DND-41 (cell line): ENCODE results near the gene GPX3.
A peak's percentile ranks its signal among the peaks of the same experiment; 100 is the strongest.

Experiments used
- ATAC-seq: fragments of 200-7000 bp; cut with Tn5 transposase; 3 replicates; pipeline ENCODE4 v1.9.1; 2021; ENCODE audit warnings: low read depth; ENCODE audit not compliant: insufficient read depth
- DNase-seq: peaks from one replicate; pipeline ENCODE4 v3.0.0-alpha.2; 2020
- H2AFZ ChIP-seq: 2 replicates; pipeline ENCODE4 v1.6.0; 2012; ENCODE audit warnings: low read depth, low read length
- H3K27ac ChIP-seq: 2 replicates; pipeline ENCODE4 v1.5.1; 2012; ENCODE audit warnings: low read length, inconsistent platforms
- H3K27me3 ChIP-seq: fragments of 200-600 bp; sonication (generic); 2 replicates; pipeline ENCODE4 v1.6.0; 2012; ENCODE audit warnings: low read length, mild to moderate bottlenecking, inconsistent platforms; ENCODE audit not compliant: insufficient read depth, poor library complexity
- H3K36me3 ChIP-seq: 2 replicates; pipeline ENCODE4 v1.5.1; 2012; ENCODE audit warnings: low read length, inconsistent platforms; ENCODE audit not compliant: insufficient read depth
- H3K4me1 ChIP-seq: 2 replicates; pipeline ENCODE4 v1.5.1; 2012; ENCODE audit warnings: mild to moderate bottlenecking, low read length; ENCODE audit not compliant: insufficient read depth
- H3K4me2 ChIP-seq: 2 replicates; pipeline ENCODE4 v1.6.0; 2012; ENCODE audit warnings: mild to moderate bottlenecking, moderate library complexity, low read length, inconsistent platforms; ENCODE audit not compliant: insufficient read depth
- H3K4me3 ChIP-seq, 2 experiments: fragments of 200-600 bp in 1 of 2; shearing (Covaris generic) in 1 of 2; 2 replicates each; pipeline ENCODE4 v1.5.1; 2012 to 2016; ENCODE audit warnings: inconsistent platforms in 2 of 2, low read length in 2 of 2, mild to moderate bottlenecking in 2 of 2, low read depth in 1 of 2, moderate library complexity in 1 of 2
- H3K79me2 ChIP-seq: 2 replicates; pipeline ENCODE4 v1.6.0; 2012; ENCODE audit warnings: low read length, inconsistent platforms; ENCODE audit not compliant: insufficient read depth
- H3K9ac ChIP-seq: 2 replicates; pipeline ENCODE4 v1.6.0; 2012; ENCODE audit warnings: low read depth, mild to moderate bottlenecking, inconsistent platforms, low read length, moderate library complexity
- H3K9me3 ChIP-seq: 2 replicates; pipeline ENCODE4 v1.5.1; 2012; ENCODE audit warnings: low read length, moderate library complexity, mild to moderate bottlenecking, inconsistent platforms; ENCODE audit not compliant: insufficient read depth, severe bottlenecking
- H4K20me1 ChIP-seq: 2 replicates; pipeline ENCODE4 v1.6.0; 2012; ENCODE audit warnings: low read length; ENCODE audit not compliant: insufficient read depth
- CTCF ChIP-seq: IDR thresholded peaks from 2 replicates; pipeline ENCODE4 v1.5.1; 2012; ENCODE audit warnings: borderline replicate concordance, low read length, moderate library complexity, mild to moderate bottlenecking; ENCODE audit not compliant: poor library complexity, severe bottlenecking; ENCODE audit errors: extremely low read depth
- EZH2 ChIP-seq: IDR thresholded peaks from 3 replicates; pipeline ENCODE4 v1.6.1; 2012; ENCODE audit warnings: borderline replicate concordance, low read depth, mild to moderate bottlenecking, moderate library complexity, low read length, inconsistent platforms; ENCODE audit not compliant: severe bottlenecking

GPX3 gene

GRCh38 chr5:151058891-151059489 is 38.6 kb downstream of the GPX3 start:
- Histone ChIP-seq H3K36me3 (peaks cover 97% of the 10 kb centered on the region), H3K27ac (no peak overlapping the region), H3K4me3 (no peak overlapping the region), H3K9ac (no peak overlapping the region), H2AFZ (no peak overlapping the region), H3K27me3 (no peaks in the 10 kb centered on the region), H3K4me1 (no peaks in the 10 kb centered on the region), H3K4me2 (no peak overlapping the region), H3K9me3 (no peaks in the 10 kb centered on the region), H4K20me1 (peaks cover 21% of the 10 kb centered on the region), H3K79me2 (peaks cover 5% of the 10 kb centered on the region)
- ATAC-seq = peak; percentile 31; the same call in 2 of the 3 replicates
- TF ChIP-seq EZH2 (no peak), CTCF (no peak)
- DNase-seq = no peak

GRCh38 chr5:151060742-151061141 is 40.4 kb downstream of the GPX3 start:
- no peak overlapping the region for H3K4me2 ChIP-seq
- ATAC-seq (no peak), DNase-seq (no peak)
- peaks cover 33% of the 10 kb centered on the region for H4K20me1 ChIP-seq
- peaks cover 23% of the 10 kb centered on the region for H3K79me2 ChIP-seq
- no peak overlapping the region for H3K27ac ChIP-seq
- H3K9ac ChIP-seq = no peak overlapping the region
- peaks cover 90% of the 10 kb centered on the region for H3K36me3 ChIP-seq
- no peaks in the 10 kb centered on the region for H3K4me1 ChIP-seq
- TF ChIP-seq CTCF = no peak
- no peak for TF ChIP-seq EZH2
- no peaks in the 10 kb centered on the region for H3K27me3 ChIP-seq
- no peak overlapping the region for H3K4me3 ChIP-seq
- H3K9me3 ChIP-seq = no peaks in the 10 kb centered on the region
- H2AFZ ChIP-seq = no peak overlapping the region

GRCh38 chr5:151062405-151063141 is 42.2 kb downstream of the GPX3 start:
- H3K9ac ChIP-seq = no peak overlapping the region
- no peak for DNase-seq
- no peak overlapping the region for H2AFZ ChIP-seq
- H3K9me3 ChIP-seq = no peaks in the 10 kb centered on the region
- TF ChIP-seq CTCF (no peak), EZH2 (no peak)
- peaks cover 44% of the 10 kb centered on the region for H4K20me1 ChIP-seq
- H3K27ac ChIP-seq = peak overlapping the region; percentile 35; the same call in 1 of the 2 replicates
- no peaks in the 10 kb centered on the region for H3K27me3 ChIP-seq
- no peak overlapping the region for H3K4me3 ChIP-seq
- H3K79me2 ChIP-seq = peaks cover 41% of the 10 kb centered on the region
- no peak for ATAC-seq
- H3K36me3 ChIP-seq = peaks cover 79% of the 10 kb centered on the region
- H3K4me2 ChIP-seq = no peak overlapping the region
- no peaks in the 10 kb centered on the region for H3K4me1 ChIP-seq
